NCI-H2107 treated with DMSO at 0.1 percent for 48 hours (cell line): ENCODE measurements around the gene CALY.

Experiments used
- DNase-seq: peaks from one replicate; lab custom pipeline; 2025; ENCODE audit not compliant: unreplicated experiment; lab: John Stamatoyannopoulos, UW

Gene CALY

DNA sequence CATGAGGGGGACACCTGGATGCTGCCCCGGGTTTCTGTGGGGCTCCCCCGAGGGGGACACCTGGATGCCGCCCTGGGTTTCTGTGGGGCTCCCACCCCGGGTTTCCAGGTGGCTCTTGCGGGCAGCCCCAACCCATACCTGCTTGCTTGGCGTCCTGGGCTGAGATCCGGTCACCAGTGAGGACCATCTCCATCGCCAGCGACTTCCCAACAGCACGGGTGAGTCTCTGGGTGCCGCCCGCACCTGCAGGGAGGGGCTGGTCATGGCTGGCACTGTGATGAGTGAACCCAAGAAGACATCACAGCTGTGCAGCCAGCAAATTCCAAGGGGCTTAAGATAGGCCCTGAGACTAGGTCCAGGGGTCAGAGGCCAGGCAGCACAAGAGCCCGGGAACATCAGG, 30.1 kb upstream of the CALY start:
- no peak for DNase-seq

DNA sequence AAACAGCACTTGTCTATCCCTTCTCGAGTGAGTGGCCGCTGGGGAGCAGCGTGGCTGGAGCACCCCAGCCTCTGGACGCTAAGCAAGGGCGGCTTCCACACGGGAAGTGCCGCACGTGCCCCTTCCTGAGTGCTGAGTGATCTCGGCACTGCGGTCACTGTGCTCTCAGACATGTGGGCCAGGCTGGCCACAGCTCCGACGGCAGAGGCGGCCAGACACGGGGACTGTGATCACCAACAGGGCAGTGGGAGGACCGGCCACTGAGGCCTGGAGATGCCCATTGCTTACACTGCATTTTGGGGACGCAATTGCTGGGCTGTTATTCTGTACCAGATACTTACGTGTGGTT, 29.4 kb upstream of the CALY start:
- no peak for DNase-seq

DNA sequence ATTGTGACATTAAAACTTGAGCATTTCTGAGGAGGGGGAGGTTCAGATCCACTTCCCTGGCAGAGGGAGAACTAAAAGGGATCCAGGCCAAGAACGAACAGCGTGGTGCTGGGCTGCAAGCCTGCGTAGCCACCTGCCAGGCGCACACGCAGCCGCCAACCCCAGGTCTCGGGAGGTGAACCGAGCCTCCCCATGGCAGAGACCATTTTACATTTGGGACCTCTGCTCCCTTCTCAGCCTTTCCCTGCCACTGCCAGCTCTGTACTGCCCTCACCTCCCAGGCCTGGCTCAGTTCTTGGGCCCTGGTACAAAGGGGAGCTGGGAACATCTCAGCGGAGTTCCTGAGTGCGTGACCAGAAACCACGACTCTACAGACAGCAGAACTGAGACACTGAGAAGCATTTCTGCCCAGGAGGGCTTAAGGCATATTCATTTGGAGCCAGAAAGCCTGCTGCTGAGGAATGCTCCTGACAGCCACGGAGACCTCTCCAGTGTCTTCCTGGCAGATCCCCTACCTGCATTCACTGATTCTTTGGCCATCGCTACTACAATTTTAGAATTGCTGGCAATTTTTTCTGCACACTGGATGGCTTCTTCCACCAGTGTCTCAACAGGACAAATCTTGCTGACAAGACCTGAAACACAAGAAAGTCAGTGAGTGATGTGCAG, 28.9 kb upstream of the CALY start:
- DNase-seq = no peak

DNA sequence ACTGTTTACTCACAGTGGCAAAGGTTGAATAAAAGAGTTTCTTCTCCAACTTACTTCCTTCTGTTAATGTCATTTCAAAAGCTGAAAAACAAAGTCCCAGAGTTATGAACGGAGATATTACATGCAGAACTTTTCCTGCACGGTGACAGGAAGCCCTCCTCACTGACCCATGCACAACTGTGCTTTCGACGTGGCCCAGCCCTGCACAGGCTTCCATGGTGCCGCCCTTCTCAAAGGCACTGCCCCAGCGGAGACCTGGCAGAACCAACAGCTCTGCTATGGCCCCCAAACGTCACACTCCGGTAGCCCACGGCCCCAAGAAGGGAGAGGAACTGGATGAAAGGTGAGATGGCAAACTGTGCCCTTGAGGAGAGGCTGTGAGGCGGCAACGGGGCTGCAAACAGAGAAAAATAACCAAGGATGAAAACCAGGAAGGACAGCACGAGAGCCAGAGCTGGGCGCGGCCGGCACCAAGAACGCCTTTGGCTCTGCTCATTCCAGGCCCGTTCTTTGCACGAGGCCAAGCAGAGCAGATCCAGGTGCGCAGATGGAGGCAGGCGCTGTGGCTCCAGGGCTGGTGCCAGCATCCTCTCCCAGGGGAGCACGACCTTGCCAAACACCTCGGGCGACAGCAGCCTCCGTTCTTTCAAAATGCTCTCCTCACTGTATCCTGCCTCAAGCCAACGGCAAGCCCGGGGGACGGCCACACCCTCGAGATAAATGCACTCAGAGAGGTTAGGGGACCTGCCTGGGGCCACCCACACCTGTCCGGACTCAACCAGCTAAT, 28.1 kb upstream of the CALY start:
- DNase-seq = peak; percentile 8

GRCh38 chr10:133362846-133363245, 26.1 kb upstream of the CALY start:
- no peak for DNase-seq

DNA sequence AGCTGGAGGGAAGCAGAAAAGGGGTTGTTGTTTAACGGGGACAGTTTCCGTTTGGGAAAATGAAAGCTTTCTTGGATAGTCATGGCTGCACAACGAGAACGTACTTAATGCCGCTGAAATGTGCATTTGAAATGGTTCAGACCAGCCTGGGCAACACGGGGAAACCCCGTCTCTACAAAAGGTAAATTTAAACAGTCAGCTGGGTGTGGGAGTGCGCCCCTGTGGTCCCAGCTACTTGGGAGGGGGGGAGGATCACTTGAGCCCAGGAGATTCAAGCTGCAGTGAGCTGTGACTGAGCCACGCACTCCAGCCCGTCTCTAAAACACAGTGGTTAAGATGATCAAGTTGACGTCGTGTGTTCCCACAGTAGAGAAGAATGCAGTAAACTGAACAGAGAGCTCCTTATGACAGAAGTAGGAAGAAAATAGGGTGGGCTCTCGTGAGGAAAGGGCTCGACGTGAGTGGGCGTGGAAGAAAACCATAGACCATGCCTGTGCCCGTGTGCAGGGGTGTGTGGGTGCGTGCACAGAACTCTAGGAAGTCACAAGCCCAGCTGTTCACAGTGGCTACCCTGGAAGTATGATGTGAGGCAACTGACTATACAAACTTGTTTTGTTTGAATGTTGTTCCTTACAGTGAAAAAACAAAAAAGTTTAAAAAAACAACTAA, 25.2 kb upstream of the CALY start:
- DNase-seq = no peak

- DNase-seq = no peak
These were observed 24.5 kb upstream of the CALY start for GRCh38 chr10:133361227-133361626.

- no peak for DNase-seq
These were observed 23.4 kb upstream of the CALY start for GRCh38 chr10:133359972-133360610.

DNA sequence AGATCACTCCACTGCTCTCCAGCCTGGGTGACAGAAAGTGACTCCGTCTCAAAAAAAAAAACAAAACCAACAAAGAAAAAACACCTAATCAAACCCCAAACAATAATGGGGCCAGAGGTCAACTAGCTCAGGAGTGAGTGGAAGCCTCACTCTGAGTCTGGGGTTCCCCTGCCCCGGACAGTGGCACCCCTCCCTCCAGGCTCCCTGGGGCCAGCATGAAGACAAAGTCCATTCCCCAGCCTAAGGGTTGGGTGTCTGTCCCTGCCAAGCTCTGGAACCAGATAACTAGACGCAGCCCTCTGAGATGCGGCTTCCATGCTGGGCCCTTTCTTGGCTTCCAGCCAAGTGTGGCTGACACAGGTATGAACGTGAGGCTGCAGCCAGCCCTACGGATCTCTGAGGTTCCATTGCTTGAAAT, 22.9 kb upstream of the CALY start:
- peak; percentile 17 for DNase-seq

DNA sequence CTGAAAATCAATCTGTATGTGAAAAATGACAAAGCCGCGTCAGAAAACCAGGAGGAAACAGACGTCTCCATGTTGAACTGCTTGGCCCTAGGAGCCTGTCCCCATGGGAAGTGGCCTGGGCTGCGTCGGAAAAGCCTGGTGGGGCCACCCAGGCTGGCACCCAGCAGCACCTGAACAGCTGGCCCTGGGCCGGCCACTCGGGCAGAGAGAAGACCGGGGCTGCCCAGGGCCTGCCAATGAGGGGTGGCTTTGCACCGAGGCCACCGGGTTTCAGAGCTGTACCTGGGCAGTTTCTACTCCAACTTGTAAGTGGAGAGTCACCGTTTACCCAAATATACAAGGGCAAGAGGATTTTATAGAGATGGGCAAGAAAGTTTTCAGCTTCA, 22.2 kb upstream of the CALY start:
- no peak for DNase-seq

DNA sequence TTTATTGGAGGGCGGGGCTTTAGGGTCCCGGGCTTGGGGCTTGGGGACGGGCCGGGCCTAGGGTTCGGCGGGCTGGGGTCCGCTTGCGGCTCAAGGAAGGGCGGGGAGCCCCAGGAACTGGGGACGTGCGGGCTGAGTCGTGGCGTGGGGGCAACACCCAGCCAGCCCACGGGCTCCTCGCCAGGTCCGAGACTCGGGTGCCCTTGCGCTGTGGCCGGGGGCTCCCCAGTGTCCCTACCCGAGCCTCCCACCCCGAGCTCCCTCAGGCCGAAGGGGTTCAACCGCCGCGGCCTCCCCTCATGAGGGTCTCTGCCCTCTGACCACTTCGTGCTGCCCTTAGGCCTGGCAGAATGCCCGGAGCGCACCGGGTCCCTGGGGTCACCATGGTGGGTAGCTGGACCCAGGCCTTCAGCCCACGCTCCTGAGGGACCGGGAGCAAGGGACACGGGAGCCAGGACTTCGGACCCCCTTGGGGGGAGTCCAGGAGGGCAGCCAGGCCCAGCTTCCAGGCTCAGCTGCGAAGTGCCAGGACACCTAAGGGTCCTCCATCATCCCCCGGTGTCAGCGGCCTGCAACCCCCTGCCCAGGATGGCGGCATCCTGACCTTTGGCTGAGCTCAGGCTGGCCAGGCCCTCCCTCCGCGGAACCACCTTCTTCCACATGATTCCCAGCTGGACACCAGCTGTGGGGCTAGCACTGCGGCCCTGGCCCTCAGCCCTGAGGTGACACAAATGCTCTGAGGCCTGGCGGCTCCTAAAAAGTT, 21.6 kb upstream of the CALY start:
- DNase-seq = no peak

DNA sequence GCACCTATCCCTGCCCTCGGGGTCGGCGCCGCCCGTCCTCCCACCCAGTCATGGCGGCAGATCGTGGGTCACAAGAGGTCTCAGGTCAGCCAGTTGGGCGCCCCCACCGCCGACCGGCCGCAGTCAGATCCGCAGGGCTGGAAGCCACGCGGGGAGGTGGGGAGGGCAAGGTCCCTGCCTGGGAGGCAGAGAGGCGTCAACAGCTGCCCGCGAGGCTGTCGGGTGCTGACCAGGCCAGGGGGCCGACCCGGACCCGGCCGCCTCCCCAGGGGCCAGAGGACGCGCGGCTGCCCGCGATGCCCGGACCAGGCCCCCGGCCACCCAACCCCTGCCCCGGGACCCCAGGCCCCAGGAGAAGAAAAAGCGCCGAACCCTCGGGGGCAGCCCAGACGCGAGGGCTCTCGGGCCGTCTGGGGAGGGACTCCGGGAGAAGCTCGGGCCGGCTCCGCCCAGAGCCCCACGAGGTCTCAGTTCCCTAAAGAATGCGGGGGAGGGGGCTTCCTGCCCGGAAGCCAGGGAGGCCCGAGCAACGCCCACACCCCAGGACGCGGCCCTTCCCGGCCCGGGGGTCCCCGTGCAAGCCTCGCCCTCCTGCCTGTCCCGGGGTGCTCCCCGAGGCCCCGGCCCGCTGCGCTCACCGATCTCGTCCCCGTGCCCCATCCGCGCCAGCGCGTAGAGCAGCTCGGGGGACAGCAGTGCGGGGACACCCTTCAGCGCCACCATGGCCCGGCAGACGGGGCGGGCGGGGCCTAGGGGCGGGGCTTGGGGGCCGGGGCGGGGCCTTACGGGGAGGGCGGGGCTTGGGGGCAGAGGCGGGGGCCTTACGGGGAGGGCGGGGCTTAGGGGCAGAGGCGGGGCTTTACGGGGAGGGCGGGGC, 20.8 kb upstream of the CALY start, which contains the start of gene FUOM:
FUOM (minus strand) TSS at position 735 of the 877 bp plus-strand sequence; CDS start at position 723, 12 bp downstream.
- DNase-seq = no peak

- no peak for DNase-seq
These were observed 20.0 kb upstream of the CALY start for GRCh38 chr10:133356549-133357284.

GRCh38 chr10:133355991-133356390, 19.3 kb upstream of the CALY start:
- no peak for DNase-seq

GRCh38 chr10:133355266-133355665, 18.6 kb upstream of the CALY start:
- DNase-seq = no peak

GRCh38 chr10:133354672-133355240, 18.1 kb upstream of the CALY start:
- no peak for DNase-seq

DNA sequence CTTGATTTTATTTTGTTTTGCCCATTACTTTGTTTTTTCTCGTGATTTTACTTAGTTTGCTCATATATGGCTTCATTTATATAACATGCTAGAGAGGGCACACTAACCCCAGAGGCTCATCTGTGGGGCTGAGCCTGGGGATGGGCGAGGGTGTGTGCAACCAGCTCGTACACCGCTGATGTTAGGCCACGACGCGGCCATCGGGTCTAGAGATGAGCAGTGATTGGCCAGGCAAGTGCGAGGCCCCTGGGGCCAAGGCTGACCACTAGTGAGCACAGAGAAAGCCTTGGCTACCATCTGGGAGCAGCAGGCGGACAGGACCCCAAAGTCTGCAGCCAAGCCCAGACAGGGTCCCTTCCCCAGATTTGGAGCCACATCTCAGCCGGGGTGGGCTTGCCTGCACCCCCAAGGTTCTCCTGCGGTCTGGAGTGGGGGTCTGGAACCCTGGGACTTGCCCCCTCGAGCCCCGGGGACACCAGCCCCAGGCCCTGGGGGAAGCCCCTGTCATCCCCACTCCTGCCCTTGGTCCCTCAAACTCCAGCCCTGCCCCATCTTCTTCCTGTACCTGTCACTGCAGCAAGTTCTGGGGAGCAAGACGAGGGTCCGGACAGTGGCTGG, 17.4 kb upstream of the CALY start:
- DNase-seq = no peak

- no peak for DNase-seq
These were observed 16.7 kb upstream of the CALY start for GRCh38 chr10:133353202-133353959.
